HUDEP-2 (cell line): ENCODE data around the gene ZCWPW1.
"Not testable (repeated sequence)": the region's sequence is repeated elsewhere in the genome, so short reads cannot be mapped to it uniquely, and the experiment has no call there.

Experiments used
- DNase-seq, 76 experiments: peaks; one replicate each; lab custom pipeline; 2025; ENCODE audit not compliant: unreplicated experiment in 76 of 76; lab: John Stamatoyannopoulos, UW

The ZCWPW1 gene

GRCh38 chr7:100457033-100457432, 28.5 kb upstream of the ZCWPW1 start:
- no peak for DNase-seq

GRCh38 chr7:100456562-100456961, 28.1 kb upstream of the ZCWPW1 start:
- DNase-seq = no peak

DNA sequence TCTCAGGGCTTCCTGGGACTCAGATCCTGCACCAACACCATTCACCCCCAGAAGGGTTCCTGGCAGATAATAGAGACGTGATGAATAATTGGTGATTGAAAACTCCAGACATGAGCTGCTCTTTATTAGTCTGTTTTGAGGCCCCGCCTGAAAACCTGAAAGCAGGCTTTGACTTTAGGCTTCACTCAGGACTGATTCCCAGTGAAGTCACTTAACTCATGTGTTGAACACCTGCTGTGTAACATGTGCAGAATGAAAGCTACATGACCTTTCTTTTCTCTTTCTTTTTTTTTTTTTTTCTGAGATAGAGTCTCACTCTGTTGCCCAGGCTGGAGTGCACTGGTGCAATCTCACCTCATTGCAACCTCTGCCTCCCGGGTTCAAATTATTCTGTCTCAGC, 26.7 kb upstream of the ZCWPW1 start:
- DNase-seq = no peak

- not testable (repeated sequence) for DNase-seq
These were observed 25.4 kb upstream of the ZCWPW1 start for GRCh38 chr7:100453854-100454253.

DNA sequence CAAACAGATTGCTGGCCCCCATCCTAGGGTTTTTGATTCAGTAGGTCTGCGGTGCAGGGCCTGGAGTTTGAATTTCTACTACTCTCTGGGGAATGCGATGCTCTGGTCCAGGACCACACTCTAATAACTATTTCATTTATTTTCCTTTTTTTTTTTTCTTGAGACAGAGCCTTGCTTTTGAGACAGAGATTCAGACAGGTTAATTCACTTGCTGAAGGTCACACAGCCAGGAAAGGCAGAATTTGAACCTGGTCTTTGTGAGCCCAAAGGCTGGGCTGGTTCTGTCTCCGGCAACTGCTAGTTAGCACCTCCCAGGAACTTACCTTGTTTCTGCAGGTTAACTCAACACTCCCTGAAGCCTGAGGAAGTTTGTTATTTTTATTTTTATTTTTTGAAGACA, 24.0 kb upstream of the ZCWPW1 start:
- DNase-seq = no peak

DNA sequence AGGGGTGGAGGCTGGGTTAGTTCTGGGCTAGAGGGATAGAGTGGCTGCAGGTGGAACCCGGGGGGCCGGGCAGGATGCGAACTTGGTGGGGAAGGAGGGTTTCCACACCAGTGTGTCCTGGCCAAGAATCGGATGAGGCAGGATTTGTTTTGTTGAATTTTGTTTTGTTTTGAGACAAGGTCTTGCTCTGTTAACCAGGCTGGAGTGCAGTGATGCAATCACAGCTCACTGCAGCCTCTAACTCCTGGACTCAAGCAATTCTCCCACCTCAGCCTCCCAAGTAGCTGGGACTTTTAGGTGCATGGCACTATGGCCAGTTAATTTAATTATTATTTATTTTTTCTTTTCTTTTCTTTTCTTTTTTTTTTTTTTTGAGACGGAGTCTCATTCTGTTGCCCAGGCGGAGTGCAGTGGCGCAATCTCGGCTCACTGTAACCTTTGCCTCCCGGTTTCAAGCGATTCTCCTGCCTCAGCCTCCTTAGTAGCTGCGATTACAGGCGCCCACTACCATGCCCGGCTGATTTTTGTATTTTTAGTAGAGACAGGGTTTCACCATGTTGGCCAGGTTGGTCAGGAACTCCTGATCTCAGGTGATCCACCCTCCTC, 20.8 kb upstream of the ZCWPW1 start:
- DNase-seq = no peak

DNA sequence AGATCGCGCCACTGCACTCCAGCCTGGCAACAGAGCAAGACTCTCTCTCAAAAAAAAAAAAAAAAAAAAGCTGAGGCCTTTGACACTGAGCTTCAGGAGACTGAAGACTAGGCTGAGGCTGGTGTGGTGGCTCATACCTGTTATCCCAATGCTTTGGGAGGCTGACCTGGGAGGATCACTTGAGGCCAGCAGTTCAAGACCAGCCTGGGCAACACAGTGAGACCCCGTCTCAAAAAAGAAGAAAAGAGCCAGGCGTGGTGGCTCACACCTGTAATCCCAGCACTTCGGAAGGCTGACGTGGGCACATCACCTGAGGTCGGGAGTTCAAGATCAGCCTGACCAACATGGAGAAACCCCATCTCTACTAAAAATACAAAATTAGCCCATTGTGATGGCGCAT, 18.9 kb upstream of the ZCWPW1 start:
- DNase-seq = not testable (repeated sequence)

DNA sequence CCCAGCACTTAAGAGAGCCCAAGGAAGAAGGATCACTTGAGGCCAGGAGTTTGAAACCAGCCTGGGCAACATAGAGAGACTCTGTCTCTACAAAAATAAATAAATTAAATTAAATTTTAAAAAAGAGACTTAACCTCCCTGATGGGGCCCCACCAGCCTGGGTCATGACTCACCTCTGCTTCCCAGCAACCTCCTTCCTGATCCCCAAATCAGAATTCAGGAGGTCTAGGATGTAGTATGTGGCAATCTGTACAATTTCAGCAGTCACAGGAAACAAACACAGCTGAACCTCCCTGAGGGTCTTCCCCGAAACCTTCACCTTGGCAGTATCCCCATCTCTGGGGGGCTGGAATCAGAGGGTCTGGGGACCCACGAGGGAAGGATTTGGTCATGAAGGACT, 17.5 kb upstream of the ZCWPW1 start:
- no peak for DNase-seq

GRCh38 chr7:100444311-100445278, 16.1 kb upstream of the ZCWPW1 start:
- DNase-seq = peak in 20 of 76 experiments; percentile 3 to 50 (median 30)

DNA sequence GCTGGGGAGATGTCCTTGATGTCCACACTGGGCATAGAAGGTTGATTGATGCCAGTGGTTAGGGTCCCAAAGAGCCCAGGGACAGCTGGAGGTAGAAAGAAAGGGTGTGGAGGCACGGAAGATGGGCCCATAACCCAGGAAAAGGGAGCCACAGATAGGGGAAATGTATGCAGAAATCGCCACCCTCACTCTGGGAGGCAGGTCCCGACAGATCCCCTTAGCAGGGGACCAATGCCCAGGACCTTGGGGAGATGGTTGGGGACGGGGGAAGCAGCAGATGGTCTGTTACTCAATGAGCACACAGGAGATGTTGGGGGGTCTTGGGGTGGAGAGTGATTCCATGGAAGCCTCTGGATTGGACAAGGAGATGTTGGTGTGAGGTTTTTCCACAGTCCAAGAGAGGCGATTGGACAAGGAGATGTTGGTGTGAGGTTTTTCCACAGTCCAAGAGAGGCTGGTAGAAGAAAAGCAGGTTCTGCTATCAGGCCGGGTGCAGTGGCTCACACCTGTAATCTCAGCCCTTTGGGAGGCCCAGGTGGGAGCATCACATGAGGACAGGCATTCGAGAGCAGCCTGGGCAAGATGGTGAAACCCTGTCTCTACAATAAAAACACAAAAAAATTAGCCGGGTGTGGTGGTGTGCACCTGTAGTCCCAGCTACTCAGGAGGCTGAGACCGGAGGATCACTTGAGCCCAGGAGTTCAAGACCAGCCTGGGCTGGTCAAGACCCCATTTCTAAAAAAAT, 14.8 kb upstream of the ZCWPW1 start:
- no peak for DNase-seq

- DNase-seq = no peak
These were observed 13.4 kb upstream of the ZCWPW1 start for GRCh38 chr7:100441641-100442535.

- DNase-seq = not testable (repeated sequence)
These were observed 10.7 kb upstream of the ZCWPW1 start for GRCh38 chr7:100439244-100439643.

DNA sequence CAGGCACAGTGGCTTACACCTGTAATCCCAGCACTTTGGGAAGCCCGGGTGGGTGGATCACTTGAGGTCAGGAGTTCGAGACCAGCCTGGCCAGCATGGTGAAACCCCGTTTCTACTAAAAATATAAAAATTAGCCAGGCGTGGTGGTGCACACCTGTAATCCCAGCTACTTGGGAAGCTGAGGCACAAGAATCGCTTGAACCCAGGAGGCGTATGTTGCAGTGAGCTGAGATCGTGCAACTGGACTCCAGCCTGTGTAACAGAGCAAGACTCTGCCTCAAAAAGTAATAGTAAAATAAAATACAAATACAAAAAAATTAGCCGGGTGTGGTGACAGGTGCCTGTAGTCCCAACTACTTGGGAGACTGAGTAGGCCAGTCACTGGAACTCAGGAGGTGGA, 10.2 kb upstream of the ZCWPW1 start:
- not testable (repeated sequence) for DNase-seq

DNA sequence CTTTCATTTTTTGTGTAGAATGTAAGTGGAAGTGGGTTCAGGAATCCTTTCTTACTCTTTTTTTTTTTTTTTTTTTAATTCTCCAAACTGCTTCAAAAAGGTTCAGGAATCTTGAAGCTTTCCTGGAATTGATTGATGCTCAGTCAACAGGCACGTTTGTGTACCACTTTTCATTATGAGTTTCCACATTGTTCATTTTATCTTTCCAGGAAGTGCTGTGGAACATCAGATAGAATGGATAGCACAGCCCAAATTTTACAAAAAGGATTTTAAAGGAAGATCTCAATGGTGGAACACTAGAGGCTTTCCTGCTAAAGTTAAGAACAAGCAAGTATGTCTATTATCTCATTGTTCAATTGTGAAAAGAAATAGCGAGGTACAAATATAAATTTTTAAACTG, 9.7 kb upstream of the ZCWPW1 start:
- DNase-seq = no peak

- no peak for DNase-seq
These were observed 8.9 kb upstream of the ZCWPW1 start for GRCh38 chr7:100437150-100438100.

DNA sequence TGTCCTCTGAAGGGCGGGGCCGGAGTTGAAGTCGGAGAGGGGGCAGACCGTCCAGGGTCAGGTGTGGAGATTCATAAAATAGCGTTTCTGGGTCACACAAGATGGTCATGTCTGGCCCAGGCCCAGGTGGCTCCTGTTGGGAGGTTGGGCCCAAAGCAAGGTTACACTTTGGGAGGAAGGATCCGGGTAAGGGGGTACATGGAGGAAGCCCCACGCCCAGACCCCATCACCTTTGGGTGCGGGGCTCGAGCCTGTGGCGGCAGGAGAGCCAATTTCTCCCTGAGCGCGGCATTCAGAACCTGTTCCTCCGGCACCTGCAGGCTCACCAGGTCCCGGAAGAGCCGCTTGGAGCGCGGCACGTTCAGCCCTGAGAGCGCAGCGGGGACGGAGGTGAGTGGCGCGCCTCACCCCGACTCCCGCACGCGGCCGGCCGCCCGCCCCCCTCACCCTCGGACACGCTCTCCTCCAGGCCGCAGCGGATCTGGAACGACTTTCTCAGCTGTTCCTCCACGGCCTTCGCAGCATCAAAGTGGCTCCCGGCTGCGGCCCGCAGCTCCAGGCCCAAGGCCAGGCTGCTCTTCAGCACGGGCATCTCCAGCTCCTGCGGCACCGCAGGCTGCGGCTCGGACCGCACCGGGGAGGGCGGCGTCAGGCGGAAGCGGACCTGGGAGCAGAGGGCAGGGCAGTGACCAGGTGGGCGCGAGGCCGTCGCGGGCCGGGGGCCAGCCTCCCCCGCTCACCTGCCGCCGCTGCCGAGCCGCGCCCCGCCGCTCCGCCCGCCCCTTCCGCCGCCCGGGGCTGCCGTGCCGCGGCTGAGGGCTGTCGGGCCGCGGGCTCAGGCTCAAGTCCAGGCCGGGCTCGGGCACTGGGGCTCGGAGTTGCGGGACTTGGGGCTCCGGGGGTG, 7.2 kb upstream of the ZCWPW1 start:
- peak in 23 of 76 experiments; percentile 7 to 61 (median 27) for DNase-seq

DNA sequence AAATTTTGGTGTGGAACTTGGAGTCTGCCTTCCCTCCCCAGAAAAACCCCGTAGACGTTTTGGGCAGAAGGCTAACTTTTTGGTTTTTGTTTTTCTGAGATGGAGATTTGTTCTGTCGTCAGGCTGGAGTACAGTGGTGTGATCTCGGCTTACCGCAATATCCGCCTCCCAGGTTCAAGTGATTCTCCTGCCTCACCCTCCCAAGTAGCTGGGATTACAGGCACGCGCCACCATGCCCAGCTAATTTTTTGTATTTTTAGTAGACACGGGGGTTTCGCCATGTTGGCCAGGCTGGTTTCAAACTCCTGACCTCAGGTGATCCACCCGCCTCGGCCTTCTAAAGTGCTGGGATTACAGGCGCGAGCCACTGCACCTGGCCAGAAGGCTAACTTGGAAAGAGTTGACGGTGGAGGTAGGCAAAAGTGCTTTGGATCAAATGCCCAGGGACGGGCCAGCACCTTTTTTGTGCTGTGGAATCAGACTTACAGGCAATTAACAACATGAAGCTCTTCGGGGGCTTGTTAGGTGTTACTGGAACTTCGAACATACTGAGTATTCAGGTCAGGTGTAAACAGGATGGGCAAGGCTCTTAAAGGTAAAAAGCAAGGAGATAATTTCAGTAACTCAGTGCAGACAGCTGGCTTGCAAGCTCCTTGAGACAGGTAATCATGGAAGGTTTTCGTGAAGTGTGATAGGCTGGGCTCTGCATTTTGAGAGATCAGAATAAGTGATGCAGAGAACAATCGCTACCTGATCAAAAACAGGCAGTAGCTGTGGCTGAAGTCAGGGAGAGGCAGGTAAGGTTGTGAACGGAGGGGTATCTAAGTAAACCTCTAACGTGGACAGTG, 6.0 kb upstream of the ZCWPW1 start:
- DNase-seq = no peak
